ENCODE results near the gene WDR64. TPM values are rescaled to one million over a fixed set of nuclear protein-coding genes. Genes with fewer than 3 reads are reported as not detected.

The WDR64 gene
- total RNA-seq, 6 experiments from 2014 or later, result not detected

DNA sequence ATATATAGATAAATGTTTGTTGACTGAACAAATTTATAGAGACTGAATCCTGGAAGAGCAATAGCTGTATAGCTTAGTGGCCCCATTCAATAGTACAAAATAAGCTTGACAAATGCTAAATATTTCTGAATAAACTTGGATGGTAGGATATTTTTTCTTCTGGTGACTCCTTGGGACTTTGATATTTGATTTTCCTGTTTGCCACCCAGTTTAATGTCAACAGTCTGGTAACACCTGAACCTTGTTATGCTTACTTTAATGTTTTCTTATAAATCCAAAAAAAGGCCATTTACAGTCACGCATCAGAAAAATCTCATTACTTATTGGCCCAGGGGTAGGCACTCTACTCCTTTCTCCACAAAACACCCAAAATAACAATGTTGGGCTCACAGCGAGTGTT, 30.8 kb downstream of the WDR64 start:
- no peaks in the 10 kb centered on the region for H3K27me3 Mint-ChIP-seq (ENCODE audit: insufficient read depth)
- H3K36me3 Mint-ChIP-seq (ENCODE audit: low read depth), result peaks cover 5% of the 10 kb centered on the region; the same call in 1 of the 2 replicates

DNA sequence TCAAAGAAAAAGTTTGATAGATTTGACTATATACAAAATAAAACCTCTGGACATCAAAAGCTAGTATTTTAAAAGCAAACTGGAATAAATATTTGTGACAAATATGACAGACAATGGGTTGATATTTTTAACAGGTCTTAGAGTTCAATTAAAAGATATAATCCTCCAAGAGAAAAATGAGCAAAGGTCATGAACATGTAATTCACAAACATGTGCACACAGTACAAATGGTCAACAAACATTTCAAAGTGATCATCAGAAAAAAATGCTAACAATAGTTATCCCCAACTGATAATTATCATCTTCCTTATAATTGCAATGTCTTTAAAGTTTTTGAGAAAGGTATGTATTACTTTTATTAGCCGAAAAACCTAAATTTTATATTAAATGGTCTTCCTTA, 32.0 kb downstream of the WDR64 start:
- DNase-seq, result no peak
- peaks cover 8% of the 10 kb centered on the region for H3K36me3 Mint-ChIP-seq (ENCODE audit: low read depth)
- TF ChIP-seq, protein P1, sequence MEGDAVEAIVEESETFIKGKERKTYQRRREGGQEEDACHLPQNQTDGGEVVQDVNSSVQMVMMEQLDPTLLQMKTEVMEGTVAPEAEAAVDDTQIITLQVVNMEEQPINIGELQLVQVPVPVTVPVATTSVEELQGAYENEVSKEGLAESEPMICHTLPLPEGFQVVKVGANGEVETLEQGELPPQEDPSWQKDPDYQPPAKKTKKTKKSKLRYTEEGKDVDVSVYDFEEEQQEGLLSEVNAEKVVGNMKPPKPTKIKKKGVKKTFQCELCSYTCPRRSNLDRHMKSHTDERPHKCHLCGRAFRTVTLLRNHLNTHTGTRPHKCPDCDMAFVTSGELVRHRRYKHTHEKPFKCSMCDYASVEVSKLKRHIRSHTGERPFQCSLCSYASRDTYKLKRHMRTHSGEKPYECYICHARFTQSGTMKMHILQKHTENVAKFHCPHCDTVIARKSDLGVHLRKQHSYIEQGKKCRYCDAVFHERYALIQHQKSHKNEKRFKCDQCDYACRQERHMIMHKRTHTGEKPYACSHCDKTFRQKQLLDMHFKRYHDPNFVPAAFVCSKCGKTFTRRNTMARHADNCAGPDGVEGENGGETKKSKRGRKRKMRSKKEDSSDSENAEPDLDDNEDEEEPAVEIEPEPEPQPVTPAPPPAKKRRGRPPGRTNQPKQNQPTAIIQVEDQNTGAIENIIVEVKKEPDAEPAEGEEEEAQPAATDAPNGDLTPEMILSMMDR (IDR thresholded peaks at IDR 0.05), result no peak
- no peak overlapping the region for H3K27ac Mint-ChIP-seq
- peaks cover 8% of the 10 kb centered on the region for H3K4me1 Mint-ChIP-seq (ENCODE audit: low read depth)
- H3K4me3 Mint-ChIP-seq, result no peak overlapping the region
- H3K27me3 Mint-ChIP-seq (ENCODE audit: insufficient read depth), result peaks cover under 1% of the 10 kb centered on the region; the same call in 1 of the 2 replicates
- H3K9me3 Mint-ChIP-seq, result peaks cover 4% of the 10 kb centered on the region

More for the DNA sequence above, 30.8 kb downstream of the WDR64 start:
- Mint-ChIP-seq H3K4me3 (no peak overlapping the region), H3K4me1 (ENCODE audit: low read depth) (no peaks in the 10 kb centered on the region), H3K9me3 (no peaks in the 10 kb centered on the region), H3K27ac (no peak overlapping the region)
- TF ChIP-seq, protein P1 (IDR thresholded peaks at IDR 0.05), result no peak
- DNase-seq, result no peak

DNA sequence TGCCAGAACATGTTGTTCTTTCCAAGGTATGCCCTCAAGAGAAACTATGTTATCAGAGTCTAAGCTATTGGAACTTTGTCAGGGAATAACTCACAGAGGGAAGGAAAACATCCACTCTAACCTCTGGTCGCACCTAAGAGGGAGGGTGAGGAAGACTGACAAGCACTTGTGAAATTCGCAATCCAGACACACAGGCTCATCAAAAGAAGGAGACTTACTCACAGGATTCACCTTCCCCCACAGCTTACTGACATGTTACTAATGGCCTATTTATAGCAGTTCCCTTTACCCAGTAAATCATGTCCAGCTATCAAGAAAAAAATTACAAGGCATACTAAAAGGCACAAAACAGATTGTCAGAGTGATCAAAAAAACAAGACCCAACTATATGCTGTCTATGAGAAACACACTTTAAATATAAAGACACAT, 36.9 kb downstream of the WDR64 start:
- peak overlapping the region; percentile 55 for H3K27ac Mint-ChIP-seq
- peak; percentile 71 for DNase-seq
- H3K4me3 Mint-ChIP-seq, result peak overlapping the region; percentile 0; the same call in 1 of the 2 replicates
- TF ChIP-seq, protein P1 (IDR thresholded peaks at IDR 0.05), result no peak
- H3K4me1 Mint-ChIP-seq (ENCODE audit: low read depth), result peaks cover 31% of the 10 kb centered on the region
- H3K36me3 Mint-ChIP-seq (ENCODE audit: low read depth), result peaks cover 13% of the 10 kb centered on the region
- H3K9me3 Mint-ChIP-seq, result peaks cover 13% of the 10 kb centered on the region
- peaks cover 2% of the 10 kb centered on the region; the same call in 1 of the 2 replicates for H3K27me3 Mint-ChIP-seq (ENCODE audit: insufficient read depth)

GRCh38 chr1:241695246-241696171, 43.4 kb downstream of the WDR64 start:
- Mint-ChIP-seq H3K27ac (peak overlapping the region; percentile 18; the same call in 1 of the 2 replicates), H3K9me3 (no peaks in the 10 kb centered on the region), H3K4me3 (peak overlapping the region; percentile 35; the same call in 1 of the 2 replicates), H3K27me3 (ENCODE audit: insufficient read depth) (no peaks in the 10 kb centered on the region), H3K4me1 (ENCODE audit: low read depth) (peaks cover 14% of the 10 kb centered on the region; the same call in 1 of the 2 replicates), H3K36me3 (ENCODE audit: low read depth) (no peaks in the 10 kb centered on the region)
- TF ChIP-seq, protein P1 (IDR thresholded peaks at IDR 0.05), result no peak
- DNase-seq, result peak; percentile 55

- H3K4me3 Mint-ChIP-seq, result no peak overlapping the region
- H3K4me1 Mint-ChIP-seq (ENCODE audit: low read depth), result peaks cover 18% of the 10 kb centered on the region
- H3K9me3 Mint-ChIP-seq, result no peaks in the 10 kb centered on the region
- no peak overlapping the region for H3K27ac Mint-ChIP-seq
- TF ChIP-seq, protein P1 (IDR thresholded peaks at IDR 0.05), result no peak
- no peaks in the 10 kb centered on the region for H3K27me3 Mint-ChIP-seq (ENCODE audit: insufficient read depth)
- DNase-seq, result no peak
- H3K36me3 Mint-ChIP-seq (ENCODE audit: low read depth), result no peaks in the 10 kb centered on the region
Measured at GRCh38 chr1:241696172-241696814, 44.2 kb downstream of the WDR64 start.

Data from HFFc6 (cell line).